SK-N-SH (cell line): ENCODE results near the gene SGSH.

Experiments
- MEF2A ChIP-seq: IDR thresholded peaks from 2 replicates; pipeline ENCODE4 v1.4.0; 2012; ENCODE audit warnings: low read depth, borderline replicate concordance
- POLR2AphosphoS5 ChIP-seq: IDR thresholded peaks from 2 replicates; pipeline ENCODE4 v1.6.1; 2012; ENCODE audit warnings: low read depth, low read length
- RCOR1 ChIP-seq: fragments of 150-350 bp; IDR thresholded peaks from 2 replicates; pipeline ENCODE4 v1.6.1; 2017; ENCODE audit warnings: antibody characterized with exemption, low read length
- USF1 ChIP-seq: IDR thresholded peaks from 2 replicates; pipeline ENCODE4 v1.4.0; 2012; ENCODE audit warnings: low read depth, borderline replicate concordance
- TF ChIP-seq, protein P1 (sequence below): fragments of 200-600 bp; sonication (generic); IDR thresholded peaks from 2 replicates; pipeline ENCODE4 v1.6.1; 2017; ENCODE audit warnings: antibody characterized with exemption, mild to moderate bottlenecking, moderate library complexity
- TF ChIP-seq, protein P2 (sequence below): fragments of 150-350 bp; IDR thresholded peaks from 2 replicates; pipeline ENCODE4 v1.6.1; 2016; ENCODE audit warnings: mild to moderate bottlenecking, low read depth, low read length
- TF ChIP-seq, protein P3 (sequence below): IDR thresholded peaks from 2 replicates; pipeline ENCODE4 v1.6.1; 2012; ENCODE audit warnings: mild to moderate bottlenecking, low read depth, low read length, moderate library complexity

GRCh38 chr17:80204626-80205468 lies 15.3 kb downstream of the SGSH start:
- TF ChIP-seq, protein P1, sequence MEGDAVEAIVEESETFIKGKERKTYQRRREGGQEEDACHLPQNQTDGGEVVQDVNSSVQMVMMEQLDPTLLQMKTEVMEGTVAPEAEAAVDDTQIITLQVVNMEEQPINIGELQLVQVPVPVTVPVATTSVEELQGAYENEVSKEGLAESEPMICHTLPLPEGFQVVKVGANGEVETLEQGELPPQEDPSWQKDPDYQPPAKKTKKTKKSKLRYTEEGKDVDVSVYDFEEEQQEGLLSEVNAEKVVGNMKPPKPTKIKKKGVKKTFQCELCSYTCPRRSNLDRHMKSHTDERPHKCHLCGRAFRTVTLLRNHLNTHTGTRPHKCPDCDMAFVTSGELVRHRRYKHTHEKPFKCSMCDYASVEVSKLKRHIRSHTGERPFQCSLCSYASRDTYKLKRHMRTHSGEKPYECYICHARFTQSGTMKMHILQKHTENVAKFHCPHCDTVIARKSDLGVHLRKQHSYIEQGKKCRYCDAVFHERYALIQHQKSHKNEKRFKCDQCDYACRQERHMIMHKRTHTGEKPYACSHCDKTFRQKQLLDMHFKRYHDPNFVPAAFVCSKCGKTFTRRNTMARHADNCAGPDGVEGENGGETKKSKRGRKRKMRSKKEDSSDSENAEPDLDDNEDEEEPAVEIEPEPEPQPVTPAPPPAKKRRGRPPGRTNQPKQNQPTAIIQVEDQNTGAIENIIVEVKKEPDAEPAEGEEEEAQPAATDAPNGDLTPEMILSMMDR, result no peak
- TF ChIP-seq MEF2A, result no peak
- TF ChIP-seq USF1, result no peak
- TF ChIP-seq POLR2AphosphoS5, result no peak
- no peak for TF ChIP-seq RCOR1
- TF ChIP-seq, protein P2, sequence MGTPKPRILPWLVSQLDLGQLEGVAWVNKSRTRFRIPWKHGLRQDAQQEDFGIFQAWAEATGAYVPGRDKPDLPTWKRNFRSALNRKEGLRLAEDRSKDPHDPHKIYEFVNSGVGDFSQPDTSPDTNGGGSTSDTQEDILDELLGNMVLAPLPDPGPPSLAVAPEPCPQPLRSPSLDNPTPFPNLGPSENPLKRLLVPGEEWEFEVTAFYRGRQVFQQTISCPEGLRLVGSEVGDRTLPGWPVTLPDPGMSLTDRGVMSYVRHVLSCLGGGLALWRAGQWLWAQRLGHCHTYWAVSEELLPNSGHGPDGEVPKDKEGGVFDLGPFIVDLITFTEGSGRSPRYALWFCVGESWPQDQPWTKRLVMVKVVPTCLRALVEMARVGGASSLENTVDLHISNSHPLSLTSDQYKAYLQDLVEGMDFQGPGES, result no peak
- TF ChIP-seq, protein P3, sequence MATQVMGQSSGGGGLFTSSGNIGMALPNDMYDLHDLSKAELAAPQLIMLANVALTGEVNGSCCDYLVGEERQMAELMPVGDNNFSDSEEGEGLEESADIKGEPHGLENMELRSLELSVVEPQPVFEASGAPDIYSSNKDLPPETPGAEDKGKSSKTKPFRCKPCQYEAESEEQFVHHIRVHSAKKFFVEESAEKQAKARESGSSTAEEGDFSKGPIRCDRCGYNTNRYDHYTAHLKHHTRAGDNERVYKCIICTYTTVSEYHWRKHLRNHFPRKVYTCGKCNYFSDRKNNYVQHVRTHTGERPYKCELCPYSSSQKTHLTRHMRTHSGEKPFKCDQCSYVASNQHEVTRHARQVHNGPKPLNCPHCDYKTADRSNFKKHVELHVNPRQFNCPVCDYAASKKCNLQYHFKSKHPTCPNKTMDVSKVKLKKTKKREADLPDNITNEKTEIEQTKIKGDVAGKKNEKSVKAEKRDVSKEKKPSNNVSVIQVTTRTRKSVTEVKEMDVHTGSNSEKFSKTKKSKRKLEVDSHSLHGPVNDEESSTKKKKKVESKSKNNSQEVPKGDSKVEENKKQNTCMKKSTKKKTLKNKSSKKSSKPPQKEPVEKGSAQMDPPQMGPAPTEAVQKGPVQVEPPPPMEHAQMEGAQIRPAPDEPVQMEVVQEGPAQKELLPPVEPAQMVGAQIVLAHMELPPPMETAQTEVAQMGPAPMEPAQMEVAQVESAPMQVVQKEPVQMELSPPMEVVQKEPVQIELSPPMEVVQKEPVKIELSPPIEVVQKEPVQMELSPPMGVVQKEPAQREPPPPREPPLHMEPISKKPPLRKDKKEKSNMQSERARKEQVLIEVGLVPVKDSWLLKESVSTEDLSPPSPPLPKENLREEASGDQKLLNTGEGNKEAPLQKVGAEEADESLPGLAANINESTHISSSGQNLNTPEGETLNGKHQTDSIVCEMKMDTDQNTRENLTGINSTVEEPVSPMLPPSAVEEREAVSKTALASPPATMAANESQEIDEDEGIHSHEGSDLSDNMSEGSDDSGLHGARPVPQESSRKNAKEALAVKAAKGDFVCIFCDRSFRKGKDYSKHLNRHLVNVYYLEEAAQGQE, result no peak
